ENCODE measurements around the gene PPP2R1B. TPM values are rescaled to one million over a fixed set of nuclear protein-coding genes. Genes with fewer than 3 reads are reported as not detected.

The PPP2R1B gene
- total RNA-seq, 2 donors from 2014 or later, result 45.9 to 57.0 TPM

DNA sequence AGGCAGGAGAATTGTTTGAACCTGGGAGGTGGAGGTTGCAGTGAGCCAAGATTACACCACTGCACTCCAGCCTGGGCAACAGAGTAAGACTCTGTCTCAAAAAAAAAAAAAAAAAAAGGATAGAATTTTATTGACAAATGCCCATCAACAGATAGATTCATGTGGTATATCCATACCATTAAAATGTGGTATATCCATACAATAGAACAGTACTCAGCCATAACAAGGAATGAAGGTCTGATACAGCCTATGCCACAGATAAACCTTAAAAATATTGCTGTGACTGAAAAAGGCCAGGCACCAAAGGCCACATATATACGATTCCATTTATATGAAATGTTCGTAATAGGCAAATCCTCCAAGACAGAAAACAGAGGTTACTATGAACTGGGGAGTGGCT, 45.3 kb upstream of the PPP2R1B start:
- H3K4me1 ChIP-seq, result no peaks in the 10 kb centered on the region
- no peak overlapping the region for H3K9ac ChIP-seq (ENCODE audit: low read depth in 2 of 2, low read length in 2 of 2)
- H3K27ac ChIP-seq, result no peak overlapping the region
- no peak overlapping the region for H3K4me3 ChIP-seq
- no peaks in the 10 kb centered on the region for H3K36me3 ChIP-seq
- DNase-seq, result no peak
- no peaks in the 10 kb centered on the region for H3K27me3 ChIP-seq
- intact Hi-C loops (cut with DNase I), result no loop called here
- TF ChIP-seq, protein P1, sequence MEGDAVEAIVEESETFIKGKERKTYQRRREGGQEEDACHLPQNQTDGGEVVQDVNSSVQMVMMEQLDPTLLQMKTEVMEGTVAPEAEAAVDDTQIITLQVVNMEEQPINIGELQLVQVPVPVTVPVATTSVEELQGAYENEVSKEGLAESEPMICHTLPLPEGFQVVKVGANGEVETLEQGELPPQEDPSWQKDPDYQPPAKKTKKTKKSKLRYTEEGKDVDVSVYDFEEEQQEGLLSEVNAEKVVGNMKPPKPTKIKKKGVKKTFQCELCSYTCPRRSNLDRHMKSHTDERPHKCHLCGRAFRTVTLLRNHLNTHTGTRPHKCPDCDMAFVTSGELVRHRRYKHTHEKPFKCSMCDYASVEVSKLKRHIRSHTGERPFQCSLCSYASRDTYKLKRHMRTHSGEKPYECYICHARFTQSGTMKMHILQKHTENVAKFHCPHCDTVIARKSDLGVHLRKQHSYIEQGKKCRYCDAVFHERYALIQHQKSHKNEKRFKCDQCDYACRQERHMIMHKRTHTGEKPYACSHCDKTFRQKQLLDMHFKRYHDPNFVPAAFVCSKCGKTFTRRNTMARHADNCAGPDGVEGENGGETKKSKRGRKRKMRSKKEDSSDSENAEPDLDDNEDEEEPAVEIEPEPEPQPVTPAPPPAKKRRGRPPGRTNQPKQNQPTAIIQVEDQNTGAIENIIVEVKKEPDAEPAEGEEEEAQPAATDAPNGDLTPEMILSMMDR (IDR thresholded peaks at IDR 0.05), result no peak
- H3K9me3 ChIP-seq, result no peaks in the 10 kb centered on the region

DNA sequence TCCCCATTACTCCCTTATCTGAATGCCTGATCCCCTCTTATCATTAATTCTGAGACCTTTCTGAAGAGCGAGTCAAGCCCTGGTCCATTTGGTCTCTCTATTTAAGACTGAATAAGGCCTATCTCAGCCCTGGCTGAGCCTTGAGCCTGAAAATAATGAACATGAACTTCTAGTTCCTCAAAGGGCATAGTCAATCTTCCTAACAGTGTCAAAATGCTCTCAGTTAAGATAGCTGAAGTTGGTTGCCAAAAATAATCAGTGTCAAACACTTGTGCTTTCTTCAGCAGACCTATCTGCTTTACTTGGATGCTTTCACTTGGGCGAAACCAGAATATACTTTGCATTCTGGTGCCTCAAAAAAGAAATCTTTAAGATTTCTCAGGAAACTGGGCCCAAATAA, 42.6 kb upstream of the PPP2R1B start:
- H3K9ac ChIP-seq (ENCODE audit: low read depth in 2 of 2, low read length in 2 of 2), result no peak overlapping the region
- no peak overlapping the region for H3K27ac ChIP-seq
- H3K36me3 ChIP-seq, result no peaks in the 10 kb centered on the region
- intact Hi-C loops (cut with DNase I), result no loop called here
- H3K9me3 ChIP-seq, result no peaks in the 10 kb centered on the region
- no peaks in the 10 kb centered on the region for H3K4me1 ChIP-seq
- TF ChIP-seq, protein P1 (IDR thresholded peaks at IDR 0.05), result no peak
- H3K4me3 ChIP-seq, result no peak overlapping the region
- no peaks in the 10 kb centered on the region for H3K27me3 ChIP-seq
- no peak for DNase-seq

DNA sequence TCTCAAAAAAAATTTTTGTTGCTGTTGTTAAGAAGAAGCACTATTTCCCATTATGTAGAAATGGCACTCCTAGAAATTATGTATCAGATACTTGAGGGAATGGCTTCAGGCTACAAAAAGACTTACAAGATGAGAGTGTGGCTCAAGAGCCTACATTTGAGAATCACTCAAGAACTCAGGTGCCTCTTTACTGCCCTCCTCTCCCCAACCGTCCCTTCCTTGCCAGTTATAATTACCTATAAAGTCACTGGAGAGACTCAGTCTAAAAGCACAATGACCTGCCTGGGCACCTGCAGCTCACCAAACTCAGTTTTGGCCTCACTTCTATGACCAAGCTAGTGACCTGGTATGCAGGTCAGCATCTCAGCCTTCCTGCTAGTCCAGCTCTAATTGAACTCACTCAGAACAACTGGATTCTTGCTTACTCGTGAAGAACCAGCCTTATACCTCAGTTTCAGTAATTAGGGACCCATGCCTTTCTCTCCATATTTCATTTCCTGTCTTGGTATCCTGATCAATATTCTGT, 41.9 kb upstream of the PPP2R1B start:
- Histone ChIP-seq H3K36me3 (no peaks in the 10 kb centered on the region), H3K4me3 (no peak overlapping the region), H3K9me3 (no peaks in the 10 kb centered on the region), H3K4me1 (no peaks in the 10 kb centered on the region), H3K9ac (ENCODE audit: low read depth in 2 of 2, low read length in 2 of 2) (no peak overlapping the region), H3K27me3 (no peaks in the 10 kb centered on the region), H3K27ac (no peak overlapping the region)
- TF ChIP-seq, protein P1 (IDR thresholded peaks at IDR 0.05), result no peak
- DNase-seq, result no peak
- intact Hi-C loops (cut with DNase I), result no loop called here

DNA sequence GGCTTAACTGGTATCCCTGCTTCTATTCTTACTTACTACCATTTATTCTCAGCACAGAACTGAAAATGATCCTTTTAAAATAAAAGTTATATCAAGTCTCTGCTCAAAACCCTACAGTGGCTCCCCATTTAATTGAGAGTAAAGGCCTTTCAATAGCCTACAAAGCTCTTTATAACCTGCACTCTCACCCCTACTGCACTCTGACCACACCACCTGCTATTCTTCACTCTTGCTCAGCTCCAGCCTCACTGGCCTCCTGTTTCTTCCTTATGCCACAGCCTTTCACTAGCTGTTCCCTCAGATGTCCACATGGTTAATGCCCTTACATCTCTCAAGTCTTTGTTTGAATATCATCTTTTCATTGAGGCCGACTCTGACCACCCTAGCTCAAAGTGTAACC, 40.9 kb upstream of the PPP2R1B start:
- Histone ChIP-seq H3K4me3 (no peak overlapping the region), H3K9ac (ENCODE audit: low read depth in 2 of 2, low read length in 2 of 2) (no peak overlapping the region), H3K9me3 (no peaks in the 10 kb centered on the region), H3K27me3 (no peaks in the 10 kb centered on the region), H3K4me1 (no peaks in the 10 kb centered on the region), H3K27ac (no peak overlapping the region), H3K36me3 (no peaks in the 10 kb centered on the region)
- TF ChIP-seq, protein P1 (IDR thresholded peaks at IDR 0.05), result no peak
- no peak for DNase-seq
- intact Hi-C loops (cut with DNase I), result no loop called here

DNA sequence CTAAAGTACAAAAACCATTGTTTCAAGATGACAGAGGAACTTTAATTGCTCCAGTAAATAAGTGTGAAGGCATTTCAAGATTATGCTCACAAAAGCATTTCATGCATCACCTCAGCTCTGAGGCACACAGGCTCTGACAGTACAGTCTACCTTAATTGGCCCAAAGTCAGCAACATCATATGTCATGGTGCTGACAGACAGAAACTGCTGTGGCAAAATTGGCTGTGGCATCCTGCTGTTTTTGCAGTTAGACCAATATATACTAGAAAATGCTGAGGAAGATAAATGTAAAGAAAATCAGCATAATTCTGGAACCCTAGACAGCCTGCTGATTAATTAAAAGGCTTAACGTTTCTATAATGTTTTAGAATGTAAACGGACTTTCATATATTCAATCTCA, 34.9 kb upstream of the PPP2R1B start:
- TF ChIP-seq, protein P1 (IDR thresholded peaks at IDR 0.05), result no peak
- Histone ChIP-seq H3K27me3 (no peaks in the 10 kb centered on the region), H3K27ac (no peak overlapping the region), H3K9ac (ENCODE audit: low read depth in 2 of 2, low read length in 2 of 2) (no peak overlapping the region), H3K36me3 (no peaks in the 10 kb centered on the region), H3K9me3 (no peaks in the 10 kb centered on the region), H3K4me3 (no peak overlapping the region), H3K4me1 (no peaks in the 10 kb centered on the region)
- intact Hi-C loops (cut with DNase I), result no loop called here
- no peak for DNase-seq

All from colonic mucosa (tissue), 4 donors.